Measurements from ENCODE around the gene NFKB2. TPM values are rescaled to one million over a fixed set of nuclear protein-coding genes. Genes with fewer than 3 reads are reported as not detected.

Gene NFKB2
- polyA plus RNA-seq, 1 donor from 2014 or later = 0.30 TPM

DNA sequence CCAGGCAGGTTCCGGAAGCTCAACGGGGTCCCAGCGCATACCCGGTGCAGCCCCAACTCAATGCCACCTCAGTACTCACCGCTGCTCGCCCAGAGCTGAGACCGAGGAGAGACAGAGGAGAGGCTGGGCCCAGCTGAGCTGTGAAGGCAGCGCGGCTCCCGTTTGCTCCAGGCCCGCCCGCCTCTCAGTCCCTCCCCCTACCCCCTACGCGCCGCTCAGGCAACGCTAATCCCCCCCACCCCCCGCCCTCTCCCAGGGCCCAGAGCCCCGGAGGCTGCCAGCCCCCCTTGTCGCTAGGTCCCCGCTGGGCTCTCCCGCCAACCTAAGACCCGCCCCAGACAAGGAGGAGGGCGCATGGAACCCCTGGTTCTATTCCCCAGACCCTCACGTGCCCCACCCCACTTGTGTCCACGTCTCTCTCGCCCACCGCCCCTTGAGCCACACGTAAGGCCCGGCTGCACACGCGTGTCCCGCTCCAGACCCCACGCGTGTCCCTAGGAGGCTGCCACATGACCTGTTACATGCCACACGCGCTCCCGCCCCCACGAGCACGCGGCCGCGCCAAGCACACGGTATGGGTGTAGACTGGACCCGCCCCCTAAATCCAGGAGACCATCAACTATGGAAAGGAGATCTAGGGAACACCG lies 23.2 kb downstream of the NFKB2 start, which contains the start of gene PSD:
Gene PSD, minus strand, starts transcription at position 164 of the 647 bp plus-strand sequence. CDS start 1,747 bp downstream, outside the sequence.
- Histone ChIP-seq H3K9me2 (ENCODE audit: insufficient read depth, low read length) (no peaks in the 10 kb centered on the region), H2AFZ (ENCODE audit: low read depth, low read length) (peak within 1 kb of the TSS; percentile 63), H3K27ac (ENCODE audit: low read length) (peak within 1 kb of the TSS; percentile 93)

DNA sequence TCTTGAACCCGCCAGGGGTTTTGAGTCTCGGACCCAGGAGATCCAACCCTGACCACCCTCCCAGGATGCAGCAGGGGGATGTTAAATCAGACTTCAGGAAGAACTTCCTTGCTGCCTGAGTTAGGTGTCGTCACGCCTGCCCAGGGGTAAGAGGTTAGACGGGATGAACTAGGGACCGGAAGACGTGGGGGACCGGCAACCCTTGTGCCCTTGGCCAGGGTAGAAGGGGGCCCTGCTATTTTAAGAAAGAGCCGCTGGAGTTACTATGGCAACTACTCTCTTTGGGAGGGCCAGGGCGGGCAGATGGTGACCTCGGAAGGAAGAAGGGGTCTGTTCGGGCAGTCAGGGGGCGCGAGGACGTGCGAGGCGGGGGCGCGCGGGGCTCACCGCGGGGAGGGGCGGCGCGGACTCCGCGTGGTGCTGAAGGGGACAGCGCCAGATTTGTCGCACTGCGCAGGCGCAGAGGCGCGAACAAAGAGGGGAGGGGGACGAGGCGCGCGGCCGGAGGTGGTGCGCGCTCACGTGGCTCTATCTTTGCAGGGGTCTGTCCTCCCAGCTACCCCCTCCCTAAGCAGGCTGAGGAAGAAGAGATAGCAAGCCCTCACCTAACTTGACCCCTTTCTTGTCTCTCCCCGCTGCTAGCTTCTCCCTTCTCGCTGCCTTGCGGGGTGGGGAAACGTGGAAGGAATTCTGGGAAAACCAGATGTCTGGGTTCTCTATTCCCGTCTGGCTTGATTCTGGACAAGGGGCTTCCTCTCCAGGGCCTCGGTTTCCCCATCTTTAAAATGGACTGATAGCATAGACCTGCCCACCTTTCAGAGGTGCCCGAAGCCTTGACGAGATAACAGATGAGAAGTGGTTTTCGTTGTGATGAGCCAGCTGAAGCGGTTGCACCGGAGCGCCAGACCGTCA lies 24.0 kb downstream of the NFKB2 start:
- no peaks in the 10 kb centered on the region for H4K20me1 ChIP-seq (ENCODE audit: insufficient read depth)
- peaks cover 5% of the 10 kb centered on the region for H3K79me2 ChIP-seq (replicated peaks; ENCODE audit: insufficient read depth, low read length)
- no peaks in the 10 kb centered on the region for H3K9me2 ChIP-seq (ENCODE audit: insufficient read depth, low read length)
- peak overlapping the region; percentile 63 for H2AFZ ChIP-seq (ENCODE audit: low read depth, low read length)
- H3K4me3 ChIP-seq (ENCODE audit: low read length) = peak overlapping the region; percentile 97
- peak overlapping the region; percentile 84 for H3K9ac ChIP-seq (ENCODE audit: low read length)
- no peaks in the 10 kb centered on the region for H3K9me3 ChIP-seq (ENCODE audit: low read length)
- peak overlapping the region; percentile 93 for H3K27ac ChIP-seq (ENCODE audit: low read length)
- H3K36me3 ChIP-seq (ENCODE audit: insufficient read depth, low read length) = no peaks in the 10 kb centered on the region
- H3K4me2 ChIP-seq (ENCODE audit: low read length) = peak overlapping the region; percentile 91
- TF ChIP-seq MXI1 (conservative IDR thresholded peaks at IDR 0.05; ENCODE audit: poor library complexity, severe bottlenecking) = peak; percentile 89
- peak; percentile 79 for TF ChIP-seq TAF1 (IDR thresholded peaks at IDR 0.05; ENCODE audit: low read depth)
- peak; percentile 17 for TF ChIP-seq EP300 (conservative IDR thresholded peaks at IDR 0.05; ENCODE audit: poor library complexity, severe bottlenecking)
- TF ChIP-seq, protein P1, sequence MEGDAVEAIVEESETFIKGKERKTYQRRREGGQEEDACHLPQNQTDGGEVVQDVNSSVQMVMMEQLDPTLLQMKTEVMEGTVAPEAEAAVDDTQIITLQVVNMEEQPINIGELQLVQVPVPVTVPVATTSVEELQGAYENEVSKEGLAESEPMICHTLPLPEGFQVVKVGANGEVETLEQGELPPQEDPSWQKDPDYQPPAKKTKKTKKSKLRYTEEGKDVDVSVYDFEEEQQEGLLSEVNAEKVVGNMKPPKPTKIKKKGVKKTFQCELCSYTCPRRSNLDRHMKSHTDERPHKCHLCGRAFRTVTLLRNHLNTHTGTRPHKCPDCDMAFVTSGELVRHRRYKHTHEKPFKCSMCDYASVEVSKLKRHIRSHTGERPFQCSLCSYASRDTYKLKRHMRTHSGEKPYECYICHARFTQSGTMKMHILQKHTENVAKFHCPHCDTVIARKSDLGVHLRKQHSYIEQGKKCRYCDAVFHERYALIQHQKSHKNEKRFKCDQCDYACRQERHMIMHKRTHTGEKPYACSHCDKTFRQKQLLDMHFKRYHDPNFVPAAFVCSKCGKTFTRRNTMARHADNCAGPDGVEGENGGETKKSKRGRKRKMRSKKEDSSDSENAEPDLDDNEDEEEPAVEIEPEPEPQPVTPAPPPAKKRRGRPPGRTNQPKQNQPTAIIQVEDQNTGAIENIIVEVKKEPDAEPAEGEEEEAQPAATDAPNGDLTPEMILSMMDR (IDR thresholded peaks at IDR 0.05; ENCODE audit: poor library complexity, severe bottlenecking) = no peak
- TF ChIP-seq, protein P2, sequence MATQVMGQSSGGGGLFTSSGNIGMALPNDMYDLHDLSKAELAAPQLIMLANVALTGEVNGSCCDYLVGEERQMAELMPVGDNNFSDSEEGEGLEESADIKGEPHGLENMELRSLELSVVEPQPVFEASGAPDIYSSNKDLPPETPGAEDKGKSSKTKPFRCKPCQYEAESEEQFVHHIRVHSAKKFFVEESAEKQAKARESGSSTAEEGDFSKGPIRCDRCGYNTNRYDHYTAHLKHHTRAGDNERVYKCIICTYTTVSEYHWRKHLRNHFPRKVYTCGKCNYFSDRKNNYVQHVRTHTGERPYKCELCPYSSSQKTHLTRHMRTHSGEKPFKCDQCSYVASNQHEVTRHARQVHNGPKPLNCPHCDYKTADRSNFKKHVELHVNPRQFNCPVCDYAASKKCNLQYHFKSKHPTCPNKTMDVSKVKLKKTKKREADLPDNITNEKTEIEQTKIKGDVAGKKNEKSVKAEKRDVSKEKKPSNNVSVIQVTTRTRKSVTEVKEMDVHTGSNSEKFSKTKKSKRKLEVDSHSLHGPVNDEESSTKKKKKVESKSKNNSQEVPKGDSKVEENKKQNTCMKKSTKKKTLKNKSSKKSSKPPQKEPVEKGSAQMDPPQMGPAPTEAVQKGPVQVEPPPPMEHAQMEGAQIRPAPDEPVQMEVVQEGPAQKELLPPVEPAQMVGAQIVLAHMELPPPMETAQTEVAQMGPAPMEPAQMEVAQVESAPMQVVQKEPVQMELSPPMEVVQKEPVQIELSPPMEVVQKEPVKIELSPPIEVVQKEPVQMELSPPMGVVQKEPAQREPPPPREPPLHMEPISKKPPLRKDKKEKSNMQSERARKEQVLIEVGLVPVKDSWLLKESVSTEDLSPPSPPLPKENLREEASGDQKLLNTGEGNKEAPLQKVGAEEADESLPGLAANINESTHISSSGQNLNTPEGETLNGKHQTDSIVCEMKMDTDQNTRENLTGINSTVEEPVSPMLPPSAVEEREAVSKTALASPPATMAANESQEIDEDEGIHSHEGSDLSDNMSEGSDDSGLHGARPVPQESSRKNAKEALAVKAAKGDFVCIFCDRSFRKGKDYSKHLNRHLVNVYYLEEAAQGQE (IDR thresholded peaks at IDR 0.05; ENCODE audit: borderline replicate concordance) = peak; percentile 79
- no peak for TF ChIP-seq RAD21 (conservative IDR thresholded peaks at IDR 0.05)
- peak; percentile 79 for TF ChIP-seq POLR2AphosphoS5 (IDR thresholded peaks at IDR 0.05)
- peak; percentile 19 for TF ChIP-seq SMC3 (conservative IDR thresholded peaks at IDR 0.05; ENCODE audit: poor library complexity)
- TF ChIP-seq EZH2 (IDR thresholded peaks at IDR 0.05; ENCODE audit: borderline replicate concordance, insufficient read depth, low read length, poor library complexity, severe bottlenecking) = no peak
- no peaks in the 10 kb centered on the region for H3K27me3 ChIP-seq (ENCODE audit: insufficient read depth, low read depth, low read length)
- peaks cover 6% of the 10 kb centered on the region for H3F3A ChIP-seq (ENCODE audit: insufficient read depth, low read length, poor library complexity, severe bottlenecking)

More for the DNA sequence above, 23.2 kb downstream of the NFKB2 start, which contains the start of gene PSD:
- no peaks in the 10 kb centered on the region for H4K20me1 ChIP-seq (ENCODE audit: insufficient read depth)
- H3K27me3 ChIP-seq (ENCODE audit: insufficient read depth, low read depth, low read length) = no peaks in the 10 kb centered on the region
- H3K9me3 ChIP-seq (ENCODE audit: low read length) = no peaks in the 10 kb centered on the region
- H3K36me3 ChIP-seq (ENCODE audit: insufficient read depth, low read length) = no peaks in the 10 kb centered on the region
- H3K79me2 ChIP-seq (replicated peaks; ENCODE audit: insufficient read depth, low read length) = peaks cover 5% of the 10 kb centered on the region
- peak within 1 kb of the TSS; percentile 97 for H3K4me3 ChIP-seq (ENCODE audit: low read length)
- H3K9ac ChIP-seq (ENCODE audit: low read length) = peak within 1 kb of the TSS; percentile 84
- peaks cover 6% of the 10 kb centered on the region for H3F3A ChIP-seq (ENCODE audit: insufficient read depth, low read length, poor library complexity, severe bottlenecking)
- peak within 1 kb of the TSS; percentile 98 for H3K4me2 ChIP-seq (ENCODE audit: low read length)
- TF ChIP-seq POLR2AphosphoS5 (IDR thresholded peaks at IDR 0.05) (peak; percentile 67), MXI1 (conservative IDR thresholded peaks at IDR 0.05; ENCODE audit: poor library complexity, severe bottlenecking) (peak; percentile 80), EP300 (conservative IDR thresholded peaks at IDR 0.05; ENCODE audit: poor library complexity, severe bottlenecking) (no peak)
- TF ChIP-seq, protein P2 (IDR thresholded peaks at IDR 0.05; ENCODE audit: borderline replicate concordance) = peak; percentile 34
